ENCODE data around the gene C10orf90.

Gene C10orf90

DNA sequence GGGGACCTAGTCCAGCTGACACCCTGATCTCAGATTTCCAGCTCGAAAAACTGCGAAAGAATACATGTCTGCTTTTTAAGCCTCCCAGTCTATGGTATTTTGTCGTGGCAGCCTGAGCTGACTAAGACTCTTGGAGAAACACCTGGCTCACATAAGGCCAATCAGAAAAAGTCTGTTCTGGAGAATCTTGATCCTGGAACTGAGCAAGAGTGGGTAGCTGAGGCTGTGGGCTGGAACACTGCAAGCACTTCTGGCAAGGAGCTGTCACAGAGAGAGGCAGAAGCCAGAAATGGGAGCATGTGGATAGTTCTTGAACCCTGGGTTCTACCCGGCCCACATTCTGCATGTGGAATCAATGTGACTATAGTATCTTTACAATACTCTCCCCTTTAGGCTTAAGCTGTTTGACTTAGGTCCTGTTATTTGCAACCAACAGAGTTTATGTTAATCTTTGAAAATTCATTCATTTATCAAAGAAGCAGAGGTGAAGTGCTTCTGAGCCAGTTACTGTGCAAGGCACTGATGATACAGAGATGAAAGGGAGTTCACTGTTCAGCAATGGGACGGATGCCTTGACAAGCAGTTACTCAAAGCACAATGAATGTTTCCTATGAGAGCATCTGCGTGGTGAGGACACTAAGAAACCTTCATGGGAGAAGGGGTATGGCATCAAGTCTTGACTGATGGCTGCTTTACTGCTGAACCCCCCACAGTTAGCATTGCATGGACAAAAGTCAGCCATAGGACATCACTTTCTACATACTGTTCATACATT lies 4.4 kb upstream of the C10orf90 start:
- DNase-seq, result no peak

DNA sequence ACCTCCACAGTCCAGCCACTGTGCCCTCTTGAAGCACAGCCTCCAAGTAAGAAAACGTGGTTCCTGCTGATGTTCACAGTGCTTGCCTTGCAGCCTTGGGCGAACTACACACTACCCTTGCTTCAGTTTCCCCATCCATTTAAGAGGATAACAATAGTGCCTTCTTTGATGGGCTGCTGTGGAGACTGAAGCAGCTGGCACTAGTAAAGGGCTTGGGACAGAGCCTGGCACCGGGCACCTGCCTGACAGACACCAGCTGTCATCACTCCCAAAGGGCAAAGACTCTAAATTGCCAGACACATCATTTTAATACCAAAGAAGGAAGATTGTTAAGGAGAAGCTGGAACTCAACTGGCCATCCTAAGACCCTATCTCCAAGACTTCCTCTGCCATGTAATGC lies 3.1 kb upstream of the C10orf90 start:
- no peak for DNase-seq

DNA sequence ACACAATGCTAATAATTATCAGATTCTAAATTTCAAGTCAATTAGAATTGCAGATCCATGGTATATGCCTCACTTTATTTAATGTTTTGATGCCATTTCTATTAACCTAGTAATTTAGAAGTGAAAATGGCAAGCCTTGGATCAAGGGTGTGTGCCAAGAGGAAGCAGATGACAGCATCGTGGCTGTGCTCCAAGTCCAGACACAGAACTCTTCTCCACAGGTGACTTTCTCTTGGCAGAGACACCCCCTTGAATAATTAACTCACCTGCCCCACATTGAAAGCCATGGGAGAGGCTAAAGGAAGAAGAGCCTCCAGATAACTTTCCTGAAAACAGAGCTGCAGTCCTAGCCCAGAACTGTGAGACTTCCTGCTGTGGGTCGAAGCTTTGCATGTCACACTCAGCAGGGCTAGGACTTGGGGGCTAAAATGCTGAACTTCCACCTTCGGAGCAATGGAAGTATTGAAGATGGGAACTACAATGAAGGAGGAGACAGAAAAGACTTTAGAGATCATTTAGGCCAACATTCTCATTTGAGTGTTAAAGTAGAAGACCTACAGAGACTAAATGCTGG lies 996 bp upstream of the C10orf90 start:
- no peak for DNase-seq

- no peak for DNase-seq
These were observed 385 bp upstream of the C10orf90 start for GRCh38 chr10:126670895-126671261.

GRCh38 chr10:126669168-126669567 lies 1.3 kb downstream of the C10orf90 start:
- DNase-seq, result no peak

GRCh38 chr10:126668505-126668904 lies 2.0 kb downstream of the C10orf90 start:
- no peak for DNase-seq

GRCh38 chr10:126667568-126667967 lies 2.9 kb downstream of the C10orf90 start:
- no peak for DNase-seq

DNA sequence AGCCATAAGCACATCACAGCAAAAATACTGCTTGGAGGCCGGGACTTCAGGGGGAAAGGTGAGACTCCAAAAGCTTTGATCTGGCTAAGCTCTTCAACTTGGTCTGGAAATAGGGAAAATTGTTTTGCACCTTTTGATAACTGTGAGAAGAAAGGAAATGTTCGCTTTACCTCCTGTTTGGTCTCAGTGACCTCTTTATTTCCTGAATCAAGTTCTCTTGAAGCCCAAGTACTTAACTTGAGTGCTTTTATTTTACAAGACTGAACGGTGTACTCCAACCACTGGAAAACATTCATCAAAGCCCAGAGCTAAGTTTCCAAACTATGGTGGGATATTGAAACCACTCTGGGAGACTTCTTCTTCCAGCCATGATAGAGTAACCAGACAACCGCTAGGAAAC lies 5.3 kb downstream of the C10orf90 start:
- DNase-seq, result no peak

DNA sequence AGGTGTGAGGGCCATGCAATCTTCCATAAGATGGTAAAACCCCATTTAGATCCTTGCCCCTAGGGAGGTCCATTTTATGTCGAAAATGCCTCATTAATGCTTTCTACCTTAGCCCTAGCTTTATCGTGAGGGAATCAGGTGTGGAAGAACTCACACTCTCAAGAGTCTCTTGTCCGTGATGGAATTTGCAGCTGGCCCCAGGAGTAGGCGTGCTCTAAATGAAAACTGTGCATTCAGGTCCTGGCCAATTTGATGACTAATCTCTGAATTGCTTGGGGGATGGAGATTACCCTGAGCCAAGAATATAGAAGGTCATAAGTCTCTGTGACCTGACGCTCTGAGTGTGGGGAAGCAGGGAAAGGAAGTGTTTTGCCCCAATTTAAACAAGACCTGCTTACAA lies 6.6 kb downstream of the C10orf90 start:
- DNase-seq, result no peak

GRCh38 chr10:126663328-126663727 lies 7.2 kb downstream of the C10orf90 start:
- no peak for DNase-seq

DNA sequence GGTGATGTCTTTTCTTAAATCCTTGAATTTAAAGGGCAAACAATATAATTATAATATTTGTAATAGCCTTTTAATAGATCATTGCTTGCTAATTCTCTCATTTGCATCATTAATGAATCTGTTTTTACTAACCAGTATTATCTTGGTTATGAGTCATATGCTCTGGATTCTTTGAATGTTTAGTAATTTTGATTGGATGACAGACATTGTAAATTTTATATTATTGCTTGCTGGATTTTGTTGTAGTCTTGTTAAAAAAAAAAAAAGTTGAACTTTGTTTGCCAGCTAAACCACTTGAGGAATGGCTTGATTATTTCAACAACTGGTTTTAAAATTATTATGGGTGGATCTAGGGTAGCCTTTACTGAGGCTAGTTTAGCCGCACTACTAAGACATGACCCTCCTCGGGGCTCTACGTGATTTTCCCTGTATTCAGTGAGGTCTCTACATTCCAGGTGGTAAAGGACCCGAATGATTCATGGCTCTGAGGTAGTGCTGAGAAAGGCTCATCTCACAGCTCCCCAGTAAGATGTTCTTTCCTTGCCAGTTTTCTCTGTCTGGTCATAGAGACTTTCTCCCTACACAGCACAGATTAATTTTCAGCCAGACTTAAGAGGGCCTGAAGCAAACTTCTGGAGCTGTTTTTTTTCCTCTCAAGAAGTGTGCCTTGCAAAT lies 8.5 kb downstream of the C10orf90 start:
- no peak for DNase-seq

- DNase-seq, result no peak
These were observed 9.1 kb downstream of the C10orf90 start for GRCh38 chr10:126661356-126661755.

DNA sequence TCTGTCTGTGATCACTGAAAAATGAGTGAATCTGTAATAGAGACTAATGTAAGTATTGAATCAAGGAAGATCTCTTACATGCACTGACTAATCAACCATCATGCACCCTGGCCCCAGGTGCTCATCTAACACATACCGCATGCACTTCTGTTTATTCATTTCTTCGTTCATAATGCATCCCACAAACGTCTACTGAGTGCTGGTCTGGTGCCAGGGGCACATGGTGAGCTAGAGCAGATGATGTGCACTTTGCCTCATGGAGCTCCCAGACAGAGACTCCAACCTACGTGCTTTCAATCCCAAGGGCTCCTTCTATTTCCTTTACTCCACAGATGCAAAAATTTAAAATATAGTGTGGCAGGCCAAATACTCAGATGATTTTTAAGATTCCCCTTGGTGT lies 10.7 kb downstream of the C10orf90 start:
- DNase-seq, result no peak

- DNase-seq, result no peak
These were observed 11.6 kb downstream of the C10orf90 start for GRCh38 chr10:126658928-126659327.

- no peak for DNase-seq
These were observed 15.9 kb downstream of the C10orf90 start for GRCh38 chr10:126654579-126654978.

- no peak for DNase-seq
These were observed 19.0 kb downstream of the C10orf90 start for GRCh38 chr10:126651467-126651866.

DNA sequence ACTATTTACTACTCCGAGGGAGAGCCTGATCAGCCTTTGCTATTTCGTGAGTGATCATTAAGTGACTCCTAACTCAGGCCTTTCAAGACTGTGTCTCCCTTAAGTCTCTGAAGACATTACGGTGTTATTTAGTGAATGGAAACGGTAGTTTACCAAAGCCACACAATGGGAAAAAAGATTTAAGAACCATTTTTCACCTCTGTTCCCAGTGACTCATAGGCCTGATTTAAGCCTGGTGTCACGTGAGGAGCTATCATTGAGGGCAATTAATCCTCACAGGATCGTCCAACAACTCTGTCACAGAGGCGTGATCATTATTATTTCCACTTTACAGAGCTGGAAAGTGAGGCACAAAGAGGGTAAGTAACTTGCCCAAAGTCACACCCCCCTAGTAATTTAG lies 20.3 kb downstream of the C10orf90 start:
- DNase-seq, result no peak

DNA sequence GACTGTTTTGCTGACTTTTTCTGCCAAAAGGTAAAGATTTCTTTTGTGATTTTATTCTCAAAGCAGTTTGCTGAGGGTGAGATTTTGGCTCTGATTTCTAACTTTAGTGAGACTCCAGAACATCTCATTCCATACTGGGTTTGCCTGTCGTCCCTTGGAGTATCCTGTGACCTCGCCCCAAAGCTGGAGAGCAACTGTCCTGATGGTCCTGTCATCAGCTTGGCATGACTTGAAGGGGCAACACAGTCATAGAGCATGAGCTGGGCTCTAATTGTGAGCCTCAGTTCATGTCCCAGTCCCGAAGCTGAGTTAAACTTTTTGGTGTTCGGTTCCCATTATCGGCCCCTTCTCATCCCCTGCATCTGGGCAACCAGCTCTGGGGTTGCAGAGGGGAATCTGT lies 23.4 kb downstream of the C10orf90 start:
- no peak for DNase-seq

GRCh38 chr10:126646110-126646509 lies 24.4 kb downstream of the C10orf90 start:
- no peak for DNase-seq

- no peak for DNase-seq
These were observed 30.1 kb downstream of the C10orf90 start for GRCh38 chr10:126640401-126640800.

- DNase-seq, result no peak
These were observed 31.4 kb downstream of the C10orf90 start for GRCh38 chr10:126639084-126639483.

- DNase-seq, result no peak
These were observed 32.0 kb downstream of the C10orf90 start for GRCh38 chr10:126638542-126638941.

DNA sequence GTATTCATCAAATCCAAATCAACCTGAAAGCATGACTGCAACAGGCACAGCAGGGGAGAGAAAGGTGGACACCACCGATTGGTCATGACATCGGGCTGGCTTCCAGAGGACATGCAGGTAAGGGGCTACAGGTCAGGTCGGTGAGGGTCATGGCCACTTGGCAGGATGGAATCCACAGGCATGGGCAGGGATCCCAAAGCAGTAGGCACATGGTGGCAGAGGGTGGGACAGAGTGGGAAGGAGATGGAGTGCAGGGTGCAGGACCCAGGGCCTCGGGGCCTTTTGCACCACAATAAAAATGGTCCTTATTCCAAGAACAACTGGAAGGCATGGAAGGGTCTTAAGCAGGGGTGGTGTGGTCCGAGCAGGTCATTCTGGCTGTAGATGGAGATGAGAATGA lies 33.0 kb downstream of the C10orf90 start:
- no peak for DNase-seq

DNA sequence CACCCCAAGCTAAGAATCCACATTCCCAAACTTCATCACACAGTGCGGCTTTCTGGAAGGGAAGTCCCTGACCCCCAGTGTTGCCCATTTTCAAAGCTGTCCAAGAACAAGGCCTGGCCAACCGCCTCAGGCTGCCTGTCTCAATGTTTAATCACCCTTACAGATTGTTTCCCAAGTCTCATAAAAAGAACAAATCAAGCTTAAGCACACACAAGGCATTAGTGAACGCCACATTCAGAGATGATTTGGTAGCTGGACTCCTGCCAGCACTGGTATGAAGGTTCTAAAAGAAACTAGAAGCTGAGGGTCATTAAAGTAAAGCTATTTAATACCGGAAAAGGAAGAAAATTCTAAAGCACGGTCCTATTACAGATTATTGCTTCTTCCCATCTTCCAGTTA lies 35.6 kb downstream of the C10orf90 start:
- no peak for DNase-seq

All from T-helper 9 cell (primary cell).